HG03439 (cell line): ENCODE results near the gene ADGRG3.

Experiments
- ATAC-seq: cut with Tn5 transposase; IDR thresholded peaks from one replicate; pipeline ENCODE4 v1.9.1; 2021; ENCODE audit warnings: mild to moderate bottlenecking, moderate library complexity; ENCODE audit not compliant: unreplicated experiment

The ADGRG3 gene

DNA sequence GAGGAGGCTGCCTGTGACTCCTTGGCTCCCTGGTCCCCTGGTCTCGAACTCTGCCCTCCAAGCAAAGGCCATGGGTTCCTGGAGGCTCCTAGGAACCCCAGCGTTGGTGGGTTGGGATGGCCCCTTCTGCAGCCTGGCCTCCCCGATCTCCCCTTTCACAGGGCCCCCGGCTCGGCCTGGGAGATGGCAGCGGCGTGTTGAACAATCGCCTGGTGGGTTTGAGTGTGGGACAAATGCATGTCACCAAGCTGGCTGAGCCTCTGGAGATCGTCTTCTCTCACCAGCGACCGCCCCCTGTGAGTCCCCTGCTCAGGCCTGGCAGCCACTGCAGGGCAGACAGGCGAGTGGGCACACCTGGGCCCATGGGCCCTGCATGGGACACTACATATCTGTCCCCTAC, 10.9 kb downstream of the ADGRG3 start:
- no peak for ATAC-seq

DNA sequence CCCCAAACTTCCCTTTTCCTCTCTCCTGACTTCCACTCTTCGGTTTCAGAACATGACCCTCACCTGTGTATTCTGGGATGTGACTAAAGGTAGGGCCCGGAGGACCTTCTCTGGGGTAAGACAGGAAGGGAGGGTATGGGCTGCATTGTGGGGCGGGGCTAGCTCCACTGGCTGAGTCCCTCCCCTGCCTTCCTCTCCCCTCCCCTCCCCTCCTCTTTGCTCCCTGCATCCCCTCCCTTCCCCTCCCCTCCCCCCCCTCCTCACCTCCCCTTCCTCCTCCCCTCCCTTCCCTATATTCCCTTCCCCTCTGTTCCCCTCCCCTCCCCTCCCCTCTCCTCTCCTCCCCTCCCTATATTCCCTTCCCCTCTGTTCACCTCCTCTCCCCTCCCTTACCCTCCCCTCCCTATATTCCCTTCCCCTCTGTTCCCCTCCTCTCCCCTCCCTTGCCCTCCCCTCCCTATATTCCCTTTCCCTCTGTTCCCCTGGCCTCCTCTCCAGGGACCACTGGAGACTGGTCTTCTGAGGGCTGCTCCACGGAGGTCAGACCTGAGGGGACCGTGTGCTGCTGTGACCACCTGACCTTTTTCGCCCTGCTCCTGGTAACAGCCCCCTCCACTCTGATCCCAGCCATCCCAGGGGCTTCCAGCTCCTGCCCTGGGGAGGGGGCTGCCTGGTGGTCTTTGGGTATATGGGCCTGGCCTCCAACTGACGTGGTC, 11.8 kb downstream of the ADGRG3 start:
- no peak for ATAC-seq

DNA sequence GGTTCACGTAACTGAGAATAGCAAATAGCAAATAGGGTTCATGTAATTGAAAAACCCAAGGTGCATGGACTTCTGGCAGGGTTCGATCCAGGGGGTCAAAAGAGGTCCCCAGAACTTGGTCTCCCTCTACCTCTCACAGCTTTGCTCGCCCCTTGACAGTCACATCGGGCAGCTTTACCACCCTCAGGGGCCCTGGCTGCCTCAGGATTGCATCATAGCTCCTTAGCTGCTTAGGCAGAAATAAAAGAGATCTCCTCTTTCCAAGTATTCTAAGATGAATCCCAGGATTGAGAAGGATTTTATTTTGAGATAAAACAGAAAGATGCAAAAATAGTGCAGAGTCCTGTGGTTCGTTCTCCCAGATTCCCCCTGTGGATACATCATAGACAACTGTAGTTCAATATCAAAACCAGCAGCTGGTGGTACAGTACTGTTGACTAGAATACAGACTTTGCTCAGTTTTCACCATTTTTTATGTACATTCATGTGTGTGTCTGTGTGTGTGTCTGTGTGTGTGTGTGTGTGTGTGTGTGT, 12.8 kb downstream of the ADGRG3 start:
- ATAC-seq, result no peak

DNA sequence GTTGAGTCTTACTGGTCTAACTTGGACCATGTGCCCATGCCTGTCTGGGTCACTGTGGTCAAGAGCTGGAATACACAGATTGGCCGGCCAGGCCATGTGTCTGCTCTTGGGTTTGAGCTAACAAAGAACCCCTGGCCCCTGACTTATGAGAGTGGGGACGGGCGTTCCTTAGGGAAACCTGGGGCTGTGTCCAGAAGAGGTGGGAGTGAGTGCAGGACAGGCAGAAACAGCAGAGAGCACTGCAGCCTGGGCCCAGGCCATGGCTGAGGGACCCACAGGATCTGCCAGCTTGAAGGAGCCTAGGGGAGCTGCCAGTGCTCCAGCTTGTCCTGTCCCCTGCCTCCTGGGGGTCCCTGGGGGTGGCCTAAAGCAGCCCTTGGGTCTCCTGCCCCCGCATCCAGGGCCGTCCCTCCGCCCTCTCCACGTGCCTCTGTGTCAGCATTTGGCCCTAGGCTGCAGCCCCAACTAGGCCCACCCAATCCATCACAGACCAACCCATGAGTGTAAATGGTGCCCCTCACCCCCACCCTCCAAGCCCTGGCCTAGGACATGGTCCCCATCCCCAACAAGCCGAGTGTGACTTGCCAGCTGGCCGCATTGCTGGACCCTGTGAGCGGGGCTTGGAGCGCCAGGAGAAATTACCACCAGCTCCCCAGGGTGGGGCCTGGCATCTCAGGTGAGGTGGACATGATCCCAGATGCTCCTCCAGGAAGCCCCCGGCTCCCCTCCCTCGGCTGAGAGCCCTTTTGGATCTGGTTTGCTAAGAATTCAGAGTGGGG, 14.0 kb downstream of the ADGRG3 start:
- no peak for ATAC-seq

DNA sequence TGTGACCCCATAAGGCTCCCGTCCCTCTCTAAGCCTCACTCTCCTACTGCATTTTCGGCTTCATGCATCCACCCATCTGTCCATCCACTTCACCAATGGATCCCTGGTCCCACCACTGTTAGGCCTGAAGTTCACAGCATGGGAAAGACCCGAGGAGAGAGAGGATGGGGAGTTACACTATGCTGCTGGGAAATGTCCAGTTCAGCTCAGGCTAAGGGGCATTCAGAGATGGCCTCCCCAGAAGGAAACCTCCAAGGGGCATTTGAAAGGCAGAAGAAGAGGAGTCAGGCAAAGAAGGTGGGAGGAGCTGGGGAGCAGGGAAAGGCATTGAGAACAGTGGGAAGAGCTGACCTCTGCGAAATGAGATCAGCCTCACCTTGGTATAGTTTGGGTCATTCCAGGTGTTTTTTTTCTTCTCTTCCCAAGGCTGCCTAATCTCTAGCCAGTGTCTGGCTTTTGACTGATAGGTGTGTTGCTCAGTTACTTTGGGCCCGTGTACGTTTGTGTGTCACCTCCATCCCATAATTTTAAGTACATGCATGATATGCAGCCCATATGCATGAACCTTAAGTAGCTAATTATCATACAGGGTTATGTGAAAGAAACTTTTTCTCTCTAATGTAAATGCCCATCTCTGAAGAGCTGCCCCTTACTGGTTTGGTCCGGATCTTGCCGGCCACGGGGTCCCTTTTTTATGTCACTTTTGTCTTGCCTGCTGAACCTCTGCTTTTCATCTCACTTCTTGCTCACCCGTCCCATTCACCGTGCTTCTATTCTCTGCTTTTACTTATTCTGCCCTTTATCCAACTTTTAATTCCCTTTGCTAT, 14.9 kb downstream of the ADGRG3 start:
- ATAC-seq, result no peak

DNA sequence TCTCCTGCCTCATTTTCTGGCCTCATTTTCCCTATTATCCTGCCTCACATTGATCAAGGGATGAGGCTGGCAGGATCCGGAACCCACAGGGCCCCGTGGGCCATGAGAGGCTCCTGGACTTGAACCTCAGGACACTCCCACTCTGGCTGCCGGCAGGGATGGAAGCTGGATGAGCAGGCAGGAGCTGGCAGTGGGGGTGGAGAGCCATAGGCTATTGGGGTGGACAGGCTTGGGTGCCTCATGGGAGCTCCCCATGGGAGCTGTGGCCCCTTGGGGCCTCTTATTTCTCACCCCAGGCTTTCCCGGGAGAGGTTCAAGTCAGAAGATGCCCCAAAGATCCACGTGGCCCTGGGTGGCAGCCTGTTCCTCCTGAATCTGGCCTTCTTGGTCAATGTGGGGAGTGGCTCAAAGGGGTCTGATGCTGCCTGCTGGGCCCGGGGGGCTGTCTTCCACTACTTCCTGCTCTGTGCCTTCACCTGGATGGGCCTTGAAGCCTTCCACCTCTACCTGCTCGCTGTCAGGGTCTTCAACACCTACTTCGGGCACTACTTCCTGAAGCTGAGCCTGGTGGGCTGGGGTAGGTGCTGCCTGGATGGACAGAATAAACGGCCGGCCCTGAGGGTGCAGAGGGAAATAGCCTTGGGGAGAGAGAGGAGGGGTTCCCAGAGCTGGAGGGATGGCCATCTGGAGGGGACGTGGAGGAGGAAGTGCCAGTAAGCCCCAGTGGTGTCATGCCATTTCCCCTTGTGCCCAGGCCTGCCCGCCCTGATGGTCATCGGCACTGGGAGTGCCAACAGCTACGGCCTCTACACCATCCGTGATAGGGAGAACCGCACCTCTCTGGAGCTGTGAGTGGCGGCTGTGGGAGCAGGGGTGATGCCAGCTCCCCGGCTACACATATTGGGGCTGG, 15.8 kb downstream of the ADGRG3 start:
- no peak for ATAC-seq

DNA sequence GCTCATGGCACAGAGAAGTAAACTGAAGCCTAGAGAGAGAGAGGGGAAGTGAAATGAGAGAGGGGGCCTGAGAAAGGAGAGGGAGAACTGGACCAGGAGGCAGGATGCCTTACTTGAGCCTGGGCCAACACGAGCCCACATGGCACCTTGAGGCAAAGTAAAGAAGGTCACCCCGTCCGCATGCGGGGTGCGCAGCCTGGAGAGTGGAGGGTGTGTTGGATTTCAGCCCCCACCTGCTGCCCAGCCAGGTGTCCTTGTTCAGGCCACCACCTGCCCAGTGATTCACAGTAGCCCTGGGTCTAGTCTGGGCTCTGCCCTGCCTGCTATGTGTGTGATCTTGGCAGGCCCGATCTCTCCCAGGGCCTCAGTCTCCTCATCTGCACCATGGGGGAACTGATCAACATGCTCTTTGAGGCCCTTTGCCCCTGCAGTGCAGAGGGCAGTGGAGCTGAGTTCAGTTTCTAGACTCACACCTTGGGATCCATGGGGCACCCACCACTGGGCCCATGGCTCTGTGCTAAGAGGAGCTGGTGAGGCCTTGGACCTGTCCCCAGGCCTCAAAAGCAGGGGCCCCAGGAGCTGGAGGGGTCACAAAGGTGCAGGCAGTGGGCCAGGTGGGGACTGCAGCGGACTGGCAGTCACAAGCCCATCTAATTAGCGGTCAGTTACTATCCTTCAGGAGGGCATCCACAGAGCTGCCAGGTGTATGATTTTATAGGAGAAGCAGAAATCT, 16.7 kb downstream of the ADGRG3 start:
- ATAC-seq, result no peak

DNA sequence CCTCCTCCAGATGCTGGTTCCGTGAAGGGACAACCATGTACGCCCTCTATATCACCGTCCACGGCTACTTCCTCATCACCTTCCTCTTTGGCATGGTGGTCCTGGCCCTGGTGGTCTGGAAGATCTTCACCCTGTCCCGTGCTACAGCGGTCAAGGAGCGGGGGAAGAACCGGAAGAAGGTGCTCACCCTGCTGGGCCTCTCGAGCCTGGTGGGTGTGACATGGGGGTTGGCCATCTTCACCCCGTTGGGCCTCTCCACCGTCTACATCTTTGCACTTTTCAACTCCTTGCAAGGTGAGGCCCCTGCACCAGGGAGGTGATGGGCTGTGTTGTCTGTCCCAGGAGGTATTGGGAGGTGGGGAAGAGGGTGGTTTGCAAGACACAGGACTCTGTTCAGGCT, 17.5 kb downstream of the ADGRG3 start:
- ATAC-seq, result no peak

DNA sequence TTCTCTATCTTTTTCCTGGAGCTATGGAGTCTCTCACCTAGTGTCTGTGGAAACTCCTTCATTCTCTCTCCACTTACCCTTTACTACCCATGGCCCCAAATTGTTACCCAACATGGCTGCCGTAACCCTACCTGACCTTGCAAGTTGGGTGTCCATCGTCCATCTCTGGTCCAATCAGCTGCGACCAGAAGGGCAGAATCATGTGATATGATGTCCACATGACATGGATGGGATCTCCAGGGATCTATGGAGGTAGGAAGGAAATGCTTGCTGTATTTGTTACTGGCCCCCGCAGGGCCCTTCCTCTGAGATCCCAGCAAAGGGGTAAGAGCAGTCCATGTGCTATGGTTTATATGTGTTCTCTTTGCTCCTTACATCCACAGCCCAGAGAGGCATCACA, 18.5 kb downstream of the ADGRG3 start:
- no peak for ATAC-seq

DNA sequence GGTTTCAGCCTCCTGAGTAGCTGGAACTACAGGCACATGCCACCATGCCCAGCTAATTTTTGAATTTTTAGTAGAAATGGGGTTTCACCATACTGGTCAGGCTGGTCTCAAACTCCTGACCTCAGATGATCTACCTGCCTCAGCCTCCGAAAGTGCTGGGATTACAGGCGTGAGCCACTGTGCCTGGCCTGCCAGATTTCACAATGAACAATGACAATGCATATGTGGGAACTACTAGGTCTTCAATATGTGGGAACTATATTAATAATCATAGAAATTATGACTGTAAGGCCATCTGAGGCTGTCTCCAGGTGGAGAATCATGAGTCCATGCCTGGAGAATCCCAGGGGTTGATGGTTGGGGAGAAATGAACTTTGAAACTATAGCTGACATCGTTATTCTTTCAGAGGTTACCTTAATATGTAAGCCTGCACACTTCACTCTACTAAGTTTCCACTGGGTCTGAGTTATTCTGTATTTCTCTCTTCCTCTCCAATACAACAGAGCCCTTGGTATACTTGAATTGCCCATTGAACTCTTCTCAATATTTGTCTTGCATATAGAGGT, 19.3 kb downstream of the ADGRG3 start:
- ATAC-seq, result no peak

DNA sequence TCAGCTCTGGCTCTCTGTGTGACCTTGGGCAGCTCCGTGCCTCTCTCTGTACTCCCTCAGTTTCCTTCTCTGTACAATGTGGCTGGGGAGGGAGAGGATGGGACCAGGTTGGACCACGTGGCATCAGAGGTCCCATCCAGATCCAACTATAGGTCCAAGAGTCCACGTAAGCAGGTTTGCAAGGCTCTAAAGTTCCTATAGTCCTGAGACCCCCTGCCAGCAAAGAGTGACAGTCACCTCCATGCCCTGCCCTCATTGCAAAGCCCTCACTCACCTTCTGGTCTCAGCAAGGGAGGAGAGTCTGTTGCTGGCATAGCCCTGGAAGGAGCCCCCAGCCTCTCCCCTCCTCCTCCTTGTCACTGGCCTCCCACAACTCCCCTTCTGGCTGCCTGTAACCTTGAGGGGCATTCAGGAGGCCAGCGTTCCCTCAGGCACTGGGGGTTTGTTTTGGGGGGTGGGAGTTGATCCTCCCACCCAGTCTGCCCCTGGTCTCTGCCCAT, 20.4 kb downstream of the ADGRG3 start:
- ATAC-seq, result no peak

DNA sequence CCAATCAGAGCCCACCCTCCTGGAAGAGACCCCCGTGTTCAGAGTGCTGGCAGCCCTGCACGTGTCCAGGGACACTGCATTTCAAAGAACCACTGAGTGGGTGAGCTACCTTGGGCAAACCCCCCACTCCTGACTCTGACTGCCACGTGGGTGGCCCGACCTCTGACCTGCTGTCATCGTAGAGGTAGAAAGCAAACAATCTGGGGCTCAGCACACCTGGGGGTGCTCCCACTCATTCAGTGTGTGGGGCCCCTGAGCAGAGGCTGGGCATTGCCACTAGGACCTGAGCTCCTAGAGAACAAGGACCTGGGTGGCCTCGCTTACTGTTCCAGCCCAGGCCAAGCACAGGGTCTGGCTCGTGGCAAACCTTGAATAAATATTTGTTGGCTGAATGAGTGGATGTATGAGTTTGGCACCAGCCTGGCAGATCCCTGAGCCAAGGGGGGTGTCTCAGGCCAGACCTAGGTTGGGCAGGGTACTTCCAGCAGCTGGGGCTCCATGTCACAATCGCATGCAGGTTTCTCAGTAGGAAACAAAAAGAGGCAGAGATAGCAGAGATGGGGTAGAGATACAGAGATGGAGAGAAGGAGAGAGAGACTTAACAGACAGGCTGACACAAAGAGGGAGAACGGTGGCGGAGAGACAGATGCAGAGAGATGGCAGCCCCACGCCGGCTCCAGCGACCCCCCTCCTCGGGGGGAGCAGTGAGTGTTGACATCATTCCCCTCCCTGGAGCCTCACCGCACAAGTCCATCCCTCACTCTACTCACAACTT, 21.1 kb downstream of the ADGRG3 start:
- ATAC-seq, result no peak

DNA sequence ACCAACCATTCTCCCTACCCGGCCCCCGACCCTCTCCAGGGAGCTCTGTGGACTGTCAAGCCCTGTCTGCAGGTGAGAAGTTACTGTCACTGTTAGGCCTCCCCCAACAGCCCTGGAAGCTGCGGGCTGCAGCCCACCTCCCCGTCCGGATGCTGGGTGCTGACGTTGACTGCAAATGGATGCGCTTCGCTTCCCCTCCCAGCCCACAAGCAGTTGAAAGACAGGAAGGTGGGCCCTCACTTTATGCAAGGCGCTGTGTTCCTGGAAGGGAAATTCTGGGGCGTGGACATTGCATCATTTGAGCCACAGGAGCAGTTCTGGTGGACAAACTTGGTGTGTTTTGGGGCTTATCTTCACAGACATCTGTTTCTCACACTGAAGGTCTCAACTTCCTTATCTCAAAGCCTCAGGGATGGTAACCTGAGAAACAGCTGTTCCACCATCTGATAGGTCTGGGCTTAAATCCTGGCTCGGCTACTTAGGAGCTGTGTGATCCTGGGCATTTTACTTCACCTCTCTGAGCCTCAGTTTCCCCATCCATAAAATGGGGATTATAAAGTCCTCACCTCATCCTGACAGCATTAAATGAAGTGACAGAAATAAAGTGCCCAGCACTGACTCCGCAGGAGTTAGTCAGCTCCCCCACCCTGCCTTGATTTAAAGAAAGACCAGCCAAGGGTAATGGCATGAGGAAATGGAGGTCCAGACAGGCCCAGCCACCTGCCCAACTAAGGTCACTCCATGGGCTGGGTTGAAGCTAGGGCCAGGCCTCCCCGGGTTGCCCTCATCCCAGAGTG, 21.9 kb downstream of the ADGRG3 start:
- no peak for ATAC-seq

DNA sequence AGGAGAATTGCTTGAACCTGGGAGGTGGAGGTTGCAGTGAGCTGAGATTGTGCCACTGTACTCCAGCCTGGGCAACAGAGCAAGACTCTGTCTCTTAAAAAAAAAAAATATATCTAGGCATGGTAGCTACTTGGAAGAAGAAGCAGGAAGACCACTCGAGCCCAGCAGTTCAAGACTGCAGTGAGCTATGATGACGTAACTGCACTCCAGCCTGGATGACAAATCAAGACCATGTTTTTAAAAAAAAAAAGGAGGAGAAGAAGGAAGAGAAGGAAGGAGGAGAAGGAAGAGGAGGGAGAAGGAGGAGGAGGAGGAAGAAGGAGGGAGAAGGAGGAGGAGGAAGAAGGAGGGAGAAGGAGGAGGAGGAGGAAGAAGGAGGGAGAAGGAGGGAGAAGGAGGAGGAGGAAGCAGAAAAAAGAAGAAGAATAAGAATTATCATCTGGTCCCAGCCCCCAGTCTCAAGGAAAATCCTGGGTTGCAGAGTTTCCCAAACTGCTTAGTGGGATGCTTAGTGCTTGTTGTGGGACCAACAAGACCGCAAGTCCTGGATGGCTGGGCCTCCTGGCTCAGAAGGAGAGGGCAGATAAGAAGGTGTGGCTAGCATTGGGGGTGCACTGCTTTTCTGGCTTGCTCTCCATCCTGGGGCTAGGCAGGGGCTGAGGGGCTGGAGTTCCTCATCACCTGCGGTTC, 22.8 kb downstream of the ADGRG3 start:
- no peak for ATAC-seq

DNA sequence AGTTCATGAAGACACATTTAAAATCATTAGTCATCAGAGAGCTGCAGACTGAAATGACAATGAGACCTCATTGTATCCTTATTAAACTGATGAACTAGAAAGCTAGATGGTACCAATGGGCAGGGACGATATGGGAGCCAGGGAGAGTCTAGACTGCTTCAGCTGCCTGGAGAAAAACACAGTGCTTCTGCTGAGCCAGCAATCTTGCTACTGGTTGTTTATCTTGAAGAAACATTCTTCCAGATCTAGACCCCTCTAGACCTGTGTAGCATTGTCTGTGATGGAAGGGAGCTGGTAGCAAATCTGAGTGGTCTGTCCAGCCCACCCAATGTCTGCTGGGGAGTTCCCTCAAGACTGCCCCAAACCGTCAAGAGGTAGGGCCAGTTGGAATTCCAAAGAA, 24.5 kb downstream of the ADGRG3 start:
- no peak for ATAC-seq

DNA sequence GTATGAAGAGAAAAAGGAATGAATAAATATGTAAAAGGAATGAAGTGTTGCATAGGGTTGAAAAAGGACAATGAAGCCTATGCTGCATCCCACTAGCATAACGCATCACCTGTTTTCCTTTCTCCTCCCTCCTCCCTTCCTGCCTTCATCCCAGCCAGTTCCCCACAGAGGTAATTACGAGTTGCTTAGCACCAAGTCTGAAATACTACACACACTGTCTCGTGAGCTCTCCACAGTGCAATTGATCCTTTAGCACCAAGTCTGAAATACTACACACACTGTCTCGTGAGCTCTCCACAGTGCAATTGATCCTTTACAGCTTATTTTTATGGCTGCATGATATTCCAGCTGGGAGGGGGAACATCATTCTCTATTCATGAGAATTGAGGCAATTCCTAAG, 25.4 kb downstream of the ADGRG3 start:
- no peak for ATAC-seq

DNA sequence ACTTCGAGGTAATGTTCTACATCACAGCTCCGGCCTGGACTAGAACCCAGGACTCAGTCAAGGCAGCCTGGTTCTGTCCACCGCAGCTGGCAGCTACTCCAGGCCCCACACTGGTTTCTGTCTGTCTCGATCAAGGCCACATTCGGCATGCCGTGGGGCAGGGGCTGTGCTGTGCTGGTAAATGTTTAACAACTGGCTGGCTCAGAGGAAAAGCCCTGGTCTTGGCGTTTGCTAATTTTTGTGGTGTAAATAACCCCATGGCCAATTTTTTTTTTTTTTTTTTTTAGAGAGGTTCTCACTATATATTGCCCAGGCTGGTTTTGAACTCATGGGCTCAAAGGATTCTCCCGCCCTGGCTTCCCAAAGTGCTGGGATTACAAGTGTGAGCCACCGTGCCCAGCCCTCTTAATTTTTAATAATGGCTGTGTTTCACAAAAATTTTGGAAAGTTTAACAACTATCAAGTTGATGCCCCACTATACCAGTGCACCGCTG, 26.2 kb downstream of the ADGRG3 start:
- no peak for ATAC-seq
